ENCODE results near the gene TSGA10.
"Not testable (repeated sequence)": the region's sequence is repeated elsewhere in the genome, so short reads cannot be mapped to it uniquely, and the experiment has no call there.

Gene TSGA10

DNA sequence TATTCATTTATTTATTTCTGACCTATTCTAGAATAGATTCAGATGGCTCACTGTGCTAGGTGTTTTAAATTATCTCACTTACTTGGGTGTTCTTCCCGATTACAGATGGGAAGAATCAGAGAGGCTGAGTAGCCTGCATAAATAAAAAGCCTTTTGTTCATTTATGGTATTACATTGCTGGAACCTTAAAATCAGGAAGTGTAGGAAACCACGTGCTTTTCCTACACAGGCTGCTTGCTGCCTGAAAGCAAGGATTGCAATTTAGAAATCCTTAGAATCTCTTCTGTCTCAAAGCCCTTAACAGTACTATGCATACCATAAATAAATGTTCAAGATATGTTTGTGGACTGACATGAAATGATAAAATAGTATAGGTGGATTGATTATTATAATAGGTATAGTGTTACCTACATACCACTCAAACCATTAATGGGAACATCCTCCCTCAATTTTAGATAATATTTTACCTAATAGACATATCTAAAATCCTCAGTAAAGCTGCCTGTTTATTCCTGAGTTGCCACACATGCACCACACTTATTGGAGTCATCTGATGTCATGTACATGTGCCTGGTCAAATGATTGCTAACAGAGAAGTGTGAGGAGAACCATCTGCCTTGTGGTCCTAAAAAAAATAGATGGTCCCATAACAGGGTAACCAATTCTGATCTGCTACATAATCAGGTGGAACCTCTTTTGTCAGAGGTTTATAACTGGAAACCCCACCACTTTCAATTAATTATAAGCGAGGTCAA is 86.7 kb downstream of the TSGA10 start:
- no peak for DNase-seq (ENCODE audit: low read depth in 3 of 3)

GRCh38 chr2:99066075-99066958 is 88.4 kb downstream of the TSGA10 start:
- DNase-seq (ENCODE audit: low read depth in 3 of 3): peak in 1 of 3 experiments; percentile 10

GRCh38 chr2:99049187-99049586 is 105.6 kb downstream of the TSGA10 start:
- DNase-seq (ENCODE audit: low read depth in 3 of 3): not testable (repeated sequence)

DNA sequence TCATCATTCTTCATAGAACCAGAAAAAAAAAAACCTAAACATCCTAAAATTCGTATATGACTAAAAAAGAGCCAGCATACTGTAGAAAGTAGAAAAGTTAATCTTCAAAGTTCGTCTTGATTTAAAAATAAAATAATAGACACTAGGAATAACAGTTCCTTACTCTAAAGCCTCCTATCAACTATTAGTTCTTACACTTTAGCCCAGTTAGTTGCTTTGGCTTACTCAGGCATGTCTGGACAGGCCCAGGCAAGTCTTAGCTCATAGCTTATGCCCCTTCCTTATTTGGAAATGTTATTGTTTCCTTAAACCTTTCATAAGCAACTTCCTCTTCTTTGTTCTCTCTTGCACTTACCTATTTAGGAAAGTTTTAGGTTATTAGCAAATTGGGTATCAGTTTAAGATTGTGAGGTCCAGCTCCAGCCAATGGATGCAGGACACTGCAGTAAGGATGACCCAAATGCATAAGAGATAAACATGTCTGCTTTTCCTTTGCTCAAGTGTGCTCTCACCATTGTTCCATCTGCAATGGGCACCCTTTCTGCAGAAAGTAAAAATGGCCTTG is 113.9 kb downstream of the TSGA10 start:
- DNase-seq (ENCODE audit: low read depth in 3 of 3): not testable (repeated sequence)

DNA sequence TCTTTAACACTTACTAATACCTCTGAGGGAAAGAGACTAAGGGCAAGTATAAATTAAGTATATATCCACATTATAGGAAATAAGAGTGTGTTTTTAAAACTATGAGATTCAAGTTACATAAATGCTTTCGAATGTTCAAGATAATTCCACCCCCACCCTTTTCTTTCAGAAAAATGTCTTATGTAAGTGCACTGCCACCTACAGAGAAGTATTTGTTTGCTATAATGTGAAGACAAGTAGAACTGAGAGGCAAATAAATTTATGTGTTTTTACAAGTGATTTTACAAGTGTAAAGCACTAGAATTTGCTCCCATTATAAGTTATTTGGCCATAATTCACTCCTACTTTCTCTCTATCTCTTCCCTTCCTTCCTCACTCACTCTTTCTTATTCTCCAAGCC is 118.8 kb downstream of the TSGA10 start:
- no peak for DNase-seq (ENCODE audit: low read depth in 3 of 3)

GRCh38 chr2:99032786-99033185 is 122.0 kb downstream of the TSGA10 start:
- DNase-seq (ENCODE audit: low read depth in 3 of 3): no peak

- no peak for DNase-seq (ENCODE audit: low read depth in 3 of 3)
Observed at GRCh38 chr2:99032001-99032400, 122.7 kb downstream of the TSGA10 start.

DNA sequence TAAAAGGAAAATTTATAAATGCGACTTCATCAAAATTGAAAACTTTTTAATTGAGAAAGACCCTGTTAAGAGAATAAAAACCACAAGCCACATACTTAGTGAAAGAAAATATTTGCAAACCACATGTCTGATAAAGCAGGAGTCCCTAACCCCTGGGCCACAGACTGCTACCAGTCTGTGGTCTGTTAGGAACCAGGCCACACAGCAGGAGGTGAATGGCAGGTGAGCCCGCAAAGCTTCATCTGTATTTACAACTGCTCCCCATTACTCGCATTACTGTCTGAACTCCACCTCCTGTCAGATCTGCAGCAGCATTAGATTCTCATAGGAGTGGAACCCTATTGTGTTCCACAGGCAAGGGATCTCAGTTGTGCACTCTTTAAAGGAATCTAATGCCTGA is 123.3 kb downstream of the TSGA10 start:
- no peak for DNase-seq (ENCODE audit: low read depth in 3 of 3)

DNA sequence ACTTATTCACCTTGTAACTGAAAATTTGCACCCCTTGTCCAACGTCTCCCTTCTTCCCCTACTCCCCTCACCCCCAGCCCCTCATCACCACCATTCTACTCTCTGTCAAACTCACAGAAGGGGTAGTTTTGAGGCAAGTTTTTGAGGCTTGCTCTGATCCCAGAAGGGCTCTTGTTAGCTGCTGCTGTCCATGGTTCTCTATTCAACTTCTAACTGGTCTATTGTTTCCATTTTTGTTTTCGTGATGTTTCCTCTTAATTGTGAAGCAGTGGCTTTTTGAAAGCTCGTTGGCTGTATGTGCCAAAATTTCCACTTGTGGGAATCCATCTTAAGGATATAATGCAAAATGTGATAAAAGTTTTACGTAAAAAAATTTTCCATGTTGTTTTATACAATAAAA is 126.2 kb downstream of the TSGA10 start:
- DNase-seq (ENCODE audit: low read depth in 3 of 3): no peak

GRCh38 chr2:99027856-99028255 is 126.9 kb downstream of the TSGA10 start:
- DNase-seq (ENCODE audit: low read depth in 3 of 3): no peak

DNA sequence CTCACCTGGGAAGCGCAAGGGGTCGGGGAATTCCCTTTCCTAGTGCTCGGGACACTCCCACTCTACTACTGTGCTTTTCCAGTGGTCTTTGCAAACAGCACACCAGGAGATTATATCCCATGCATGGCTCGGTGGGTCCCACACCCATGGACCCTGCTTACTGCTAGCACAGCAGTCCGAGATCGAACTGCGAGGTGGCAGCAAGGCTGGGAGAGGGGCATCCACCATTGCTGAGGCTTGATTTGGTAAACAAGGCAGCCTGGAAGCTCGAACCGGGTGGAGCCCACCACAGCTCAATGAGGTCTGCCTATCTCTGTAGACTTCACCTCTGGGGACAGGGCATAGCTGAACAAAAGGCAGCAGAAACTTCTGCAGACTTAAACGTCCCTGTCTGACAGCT is 154.0 kb downstream of the TSGA10 start:
- no peak for DNase-seq (ENCODE audit: low read depth in 3 of 3)

- DNase-seq (ENCODE audit: low read depth in 3 of 3): not testable (repeated sequence)
Observed at GRCh38 chr2:98988695-98989094, 166.0 kb downstream of the TSGA10 start.

DNA sequence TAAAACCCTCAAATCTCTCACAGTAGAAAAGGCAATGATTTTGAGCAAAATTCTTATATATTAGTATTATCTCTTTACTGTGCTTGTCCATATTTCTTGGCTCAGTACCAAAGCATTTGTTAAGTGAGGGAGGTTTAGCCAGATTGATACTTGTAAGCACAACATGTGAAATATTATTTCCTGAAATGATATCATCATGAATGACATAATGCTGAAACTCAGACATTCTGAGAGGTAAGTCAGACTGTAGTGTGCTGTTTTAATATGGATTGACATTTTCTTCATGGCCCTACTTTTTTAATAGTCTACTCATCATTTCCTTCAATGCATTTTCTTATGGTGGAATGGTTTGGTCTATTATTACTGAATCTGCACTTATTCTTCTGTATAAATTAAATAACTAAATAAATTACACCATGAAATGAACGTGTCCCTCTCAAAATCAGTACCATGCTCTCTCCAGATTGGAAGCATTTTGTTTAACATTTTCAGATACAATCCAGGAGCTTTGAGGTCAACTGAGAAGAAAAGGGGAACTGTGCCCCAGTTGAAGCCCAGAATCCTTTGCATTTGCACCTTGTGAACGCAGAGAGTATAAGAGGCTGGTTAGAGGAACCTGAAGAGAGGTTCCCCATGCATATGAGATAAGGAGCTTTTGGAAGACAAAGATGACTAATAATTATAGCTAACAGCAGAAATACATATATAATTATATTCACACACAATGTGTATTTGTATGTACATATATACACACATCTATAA is 168.7 kb downstream of the TSGA10 start:
- DNase-seq (ENCODE audit: low read depth in 3 of 3): no peak

- DNase-seq (ENCODE audit: low read depth in 3 of 3): no peak
Observed at GRCh38 chr2:98975611-98976010, 179.1 kb downstream of the TSGA10 start.

DNA sequence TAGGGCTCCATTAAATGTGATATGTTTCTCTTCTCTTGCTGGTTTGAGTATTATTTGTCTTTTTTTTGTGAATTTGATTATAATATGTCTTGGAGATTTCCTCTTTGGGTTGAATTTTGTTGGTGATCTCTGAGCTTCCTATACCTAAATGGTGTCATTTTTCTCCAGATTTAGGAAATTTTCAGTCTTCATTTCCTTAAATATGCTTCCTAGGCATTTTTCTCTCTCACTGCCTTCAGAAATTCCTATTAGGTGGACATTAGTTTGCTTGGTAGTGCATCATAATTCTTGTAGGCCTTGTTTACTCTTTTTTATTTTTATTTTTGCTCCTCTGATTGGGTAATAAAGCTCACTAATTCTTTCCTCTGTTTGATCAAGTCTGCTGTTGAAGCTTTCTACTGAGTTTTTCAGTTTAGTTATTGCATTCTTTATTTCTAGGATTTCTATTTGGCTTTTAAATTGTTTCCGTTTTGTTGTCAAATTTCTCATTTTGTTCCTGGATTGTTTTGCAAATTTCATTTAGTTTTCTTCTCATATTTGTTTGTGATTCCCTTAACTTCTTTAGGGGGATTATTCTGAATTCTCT is 182.1 kb downstream of the TSGA10 start:
- DNase-seq (ENCODE audit: low read depth in 3 of 3): no peak

GRCh38 chr2:98959810-98960507 is 194.8 kb downstream of the TSGA10 start:
- no peak for DNase-seq (ENCODE audit: low read depth in 3 of 3)

DNA sequence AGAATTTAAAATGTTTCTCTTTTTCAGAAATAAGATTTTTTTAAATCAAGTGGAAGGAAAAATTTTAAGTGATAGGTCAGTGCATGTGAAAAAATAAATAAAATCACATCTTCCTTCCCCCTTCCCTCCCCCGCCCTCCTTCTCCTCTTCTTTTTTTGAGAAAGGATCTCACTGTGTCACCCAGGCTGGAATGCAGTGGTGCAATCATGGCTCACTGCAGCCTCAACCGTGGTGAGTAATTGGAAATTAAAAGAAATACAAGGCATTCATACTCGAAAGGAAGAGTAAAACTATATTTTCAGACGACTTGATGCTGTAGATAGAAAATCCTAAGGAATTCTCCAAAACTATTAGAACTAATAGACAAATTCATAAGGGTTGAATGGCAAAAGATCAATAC is 201.8 kb downstream of the TSGA10 start:
- DNase-seq (ENCODE audit: low read depth in 3 of 3): no peak

GRCh38 chr2:98948956-98949739 is 205.6 kb downstream of the TSGA10 start:
- DNase-seq (ENCODE audit: low read depth in 3 of 3): no peak

- no peak for DNase-seq (ENCODE audit: low read depth in 3 of 3)
Observed at GRCh38 chr2:98947554-98947953, 207.2 kb downstream of the TSGA10 start.

Measured in stimulated activated CD4-positive, alpha-beta T cell treated with anti-CD3 and anti-CD28 coated beads, TNF-alpha, amount 100 ng/mL, for 24 hours (primary cell).